Measurements from ENCODE around the gene THBS1.
A peak's percentile ranks its signal among the peaks of the same experiment; 100 is the strongest.

THBS1 gene

GRCh38 chr15:39574427-39574826 is 6.5 kb upstream of the THBS1 start:
- DNase-seq = no peak

GRCh38 chr15:39575180-39575579 is 5.7 kb upstream of the THBS1 start:
- DNase-seq = no peak

- DNase-seq = no peak
Observed at GRCh38 chr15:39578851-39579486, 1.9 kb upstream of the THBS1 start.

- DNase-seq = no peak
Observed at GRCh38 chr15:39579487-39580116, 1.3 kb upstream of the THBS1 start.

GRCh38 chr15:39580117-39580484 is 778 bp upstream of the THBS1 start:
- peak; percentile 65 for DNase-seq

- DNase-seq = no peak
Observed at GRCh38 chr15:39581242-39581792, 438 bp downstream of the THBS1 start.

GRCh38 chr15:39581793-39582285 is 960 bp downstream of the THBS1 start:
- no peak for DNase-seq

GRCh38 chr15:39582286-39582976 is 1.6 kb downstream of the THBS1 start:
- DNase-seq = no peak

- no peak for DNase-seq
Observed at GRCh38 chr15:39582977-39583595, 2.2 kb downstream of the THBS1 start.

- DNase-seq = no peak
Observed at GRCh38 chr15:39583596-39584265, 2.9 kb downstream of the THBS1 start.

- no peak for DNase-seq
Observed at GRCh38 chr15:39584266-39584659, 3.4 kb downstream of the THBS1 start.

GRCh38 chr15:39584662-39585388 is 3.9 kb downstream of the THBS1 start:
- DNase-seq = no peak

- no peak for DNase-seq
Observed at GRCh38 chr15:39585389-39585841, 4.5 kb downstream of the THBS1 start.

GRCh38 chr15:39585871-39586301 is 5.0 kb downstream of the THBS1 start:
- DNase-seq = no peak

GRCh38 chr15:39586387-39587095 is 5.7 kb downstream of the THBS1 start:
- no peak for DNase-seq

- DNase-seq = no peak
Observed at GRCh38 chr15:39587096-39587721, 6.3 kb downstream of the THBS1 start.

- DNase-seq = no peak
Observed at GRCh38 chr15:39587731-39588530, 7.1 kb downstream of the THBS1 start.

- DNase-seq = no peak
Observed at GRCh38 chr15:39588531-39589192, 7.8 kb downstream of the THBS1 start.

- DNase-seq = no peak
Observed at GRCh38 chr15:39589193-39589814, 8.4 kb downstream of the THBS1 start.
